ENCODE measurements around the gene DDX46.

DNA sequence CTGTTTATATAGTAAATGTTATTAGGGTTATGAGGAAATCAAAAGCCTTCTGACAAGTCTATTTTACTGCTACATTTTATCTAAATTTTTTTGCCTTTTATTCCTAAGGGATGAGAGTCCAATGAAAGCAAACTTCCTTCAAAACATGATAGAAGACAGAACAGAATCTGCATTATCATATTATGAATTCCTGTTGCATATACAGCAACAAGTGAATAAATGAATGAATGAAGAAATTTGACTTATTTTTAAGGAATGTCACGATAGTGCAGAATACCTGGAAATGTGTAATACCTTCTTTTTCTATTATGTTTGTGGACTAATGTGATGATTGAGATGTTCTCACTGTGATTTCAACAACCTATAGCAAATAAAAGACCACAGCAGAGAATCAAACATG lies 33.7 kb upstream of the DDX46 start:
- TF ChIP-seq POLR2A (IDR thresholded peaks at IDR 0.05; ENCODE audit: low read depth, low read length), result no peak
- TF ChIP-seq POLR2AphosphoS5 (IDR thresholded peaks at IDR 0.05; ENCODE audit: low read depth, low read length), result no peak
